HepG2 (cell line): ENCODE data around the gene IMPDH1. TPM values are rescaled to one million over a fixed set of nuclear protein-coding genes. Genes with fewer than 3 reads are reported as not detected.

Experiments
- ATAC-seq: fragments of 200-7000 bp; cut with Tn5 transposase; 3 replicates; pipeline ENCODE4 v1.9.1; 2020; ENCODE audit warnings: mild to moderate bottlenecking, moderate library complexity
- BruUV-seq: library from RNA; stranded (reverse); fragments of 400-500 nt; replicated peaks from 2 replicates; lab custom pipeline; 2021; lab: Mats Ljungman, UMichigan
- CTCF ChIA-PET: fragments of 300-600 bp; formaldehyde crosslinking; extraction: SDS; loops from one replicate; lab custom pipeline; 2021; ENCODE audit warnings: low total read pairs, inconsistent platforms, low intra/inter-chr PET ratio; lab: Yijun Ruan, JAX
- POLR2A ChIA-PET: fragments of 350-600 bp; sonication (Branson Sonifier 250); formaldehyde crosslinking; loops from one replicate; lab custom pipeline; 2020; ENCODE audit warnings: antibody characterized with exemption, inconsistent platforms; lab: Yijun Ruan, JAX
- DNase-seq: peaks from one replicate; pipeline ENCODE4 v3.0.0-alpha.2; 2015; ENCODE audit warnings: low spot score
- FAIRE-seq: peaks from 3 replicates; lab custom pipeline; 2011; peaks lifted over from hg19 to GRCh38; lab: Jason Lieb, UNC
- H2AFZ ChIP-seq: one replicate; pipeline ENCODE4 v1.6.1; 2011; ENCODE audit warnings: low read length, inconsistent platforms
- H3K27ac ChIP-seq: fragments of 300-600 bp; 3 replicates; pipeline ENCODE4 v1.8.0; 2011; ENCODE audit warnings: mixed run types, mild to moderate bottlenecking, mixed read lengths, low read length, inconsistent platforms; ENCODE audit not compliant: insufficient read depth; ENCODE audit errors: extremely low read length
- H3K27me3 ChIP-seq, 2 experiments: fragments of 200-600 bp in 1 of 2; 2 replicates in 1 of 2; 3 replicates in 1 of 2; pipeline versions ENCODE4 v1.6.0 to v1.8.0; 2011; ENCODE audit warnings: low read length in 2 of 2, mild to moderate bottlenecking in 2 of 2, moderate library complexity in 2 of 2, inconsistent platforms in 1 of 2; ENCODE audit not compliant: insufficient read depth in 2 of 2, control insufficient read depth in 1 of 2
- H3K36me3 ChIP-seq, 2 experiments: fragments of 200-600 bp in 1 of 2; replicated peaks in 1 of 2; 2 replicates in 1 of 2; 3 replicates in 1 of 2; pipeline versions ENCODE4 v1.5.1 to v1.8.0; 2011; ENCODE audit warnings: low read length in 2 of 2, inconsistent platforms in 1 of 2; ENCODE audit not compliant: insufficient read depth in 2 of 2, control insufficient read depth in 1 of 2
- H3K4me1 ChIP-seq: 2 replicates; pipeline ENCODE4 v1.5.1; 2012; ENCODE audit warnings: low read length, inconsistent platforms; ENCODE audit not compliant: insufficient read depth
- H3K4me2 ChIP-seq: 2 replicates; pipeline ENCODE4 v1.6.0; 2011; ENCODE audit warnings: low read depth, low read length, inconsistent platforms
- H3K4me3 ChIP-seq, 3 experiments: fragments of 200-600 bp in 1 of 3; sonication (generic), shearing (Covaris generic) in 1 of 3; replicated peaks in 1 of 3; 2 replicates each; pipeline ENCODE4 v1.5.1; 2011 to 2016; ENCODE audit warnings: low read length in 3 of 3, inconsistent platforms in 2 of 3, low read depth in 2 of 3, mild to moderate bottlenecking in 2 of 3, control low read depth in 1 of 3, mixed read lengths in 1 of 3; ENCODE audit not compliant: insufficient read depth in 1 of 3
- H3K79me2 ChIP-seq: one replicate; pipeline ENCODE4 v1.6.1; 2011; ENCODE audit warnings: low read length, inconsistent platforms; ENCODE audit not compliant: insufficient read depth
- H3K9ac ChIP-seq: 2 replicates; pipeline ENCODE4 v1.6.0; 2011; ENCODE audit warnings: mild to moderate bottlenecking, low read depth, low read length, inconsistent platforms; ENCODE audit not compliant: insufficient read depth
- H3K9me3 ChIP-seq: 2 replicates; pipeline ENCODE4 v1.5.1; 2012; ENCODE audit warnings: mild to moderate bottlenecking, low read length
- H4K20me1 ChIP-seq: 2 replicates; pipeline ENCODE4 v1.6.0; 2011; ENCODE audit warnings: inconsistent platforms, mild to moderate bottlenecking, low read length, moderate library complexity; ENCODE audit not compliant: insufficient read depth
- HMGA1 ChIP-seq: sonication (generic); formaldehyde crosslinking; conservative IDR thresholded peaks from 2 replicates; pipeline ENCODE4 v1.4.0; 2020; ENCODE audit warnings: missing genetic modification reagents
- HNRNPUL1 ChIP-seq: fragments of 200-400 bp; formaldehyde crosslinking; IDR thresholded peaks from 2 replicates; pipeline ENCODE4 v1.6.1; 2017; ENCODE audit warnings: low read depth, mild to moderate bottlenecking, low read length, moderate library complexity
- REPIN1 ChIP-seq: sonication (generic); formaldehyde crosslinking; IDR thresholded peaks from 2 replicates; pipeline ENCODE4 v1.8.0; 2022; ENCODE audit warnings: missing genetic modification reagents, low read depth, mild to moderate bottlenecking, borderline replicate concordance
- RFX5 ChIP-seq: IDR thresholded peaks from 2 replicates; pipeline ENCODE4 v1.6.1; 2011; ENCODE audit warnings: low read depth, low read length, improper control_type of control experiment
- THAP11 ChIP-seq: IDR thresholded peaks from 2 replicates; pipeline ENCODE4 v1.6.1; 2016; ENCODE audit warnings: missing biosample characterization, missing genetic modification reagents
- ZMAT3 ChIP-seq: sonication (generic); formaldehyde crosslinking; conservative IDR thresholded peaks from 2 replicates; pipeline ENCODE4 v1.7.0; 2021; ENCODE audit warnings: missing genetic modification reagents
- ZNF337 ChIP-seq: sonication (generic); formaldehyde crosslinking; IDR thresholded peaks from 2 replicates; pipeline ENCODE4 v1.5.1; 2020; ENCODE audit warnings: missing genetic modification reagents, low read depth, mild to moderate bottlenecking, borderline replicate concordance
- WGBS: methylation state at CpG from one replicate; pipeline ENCODE4 v1.1.6; 2017; ENCODE audit warnings: low lambda C conversion rate; 5-methylcytosine and 5-hydroxymethylcytosine counted together
- in situ Hi-C: cut with HindIII; loops from 2 replicates; pipeline ENCODE4 v1.10.0; 2017; ENCODE audit warnings: low pct_unique_long_range_greater_than_20kb; ENCODE audit not compliant: extremely low pct_ligation_motif_present
- intact Hi-C: fragments of 100-400 bp; cut with micrococcal nuclease; formaldehyde crosslinking; loops from one replicate; pipeline ENCODE4 v1.10.0; 2022; ENCODE audit not compliant: unreplicated experiment
- polyA plus RNA-seq, 8 experiments: library from polyadenylated mRNA; depleted of rRNA in 3 of 8; stranded (reverse) in 7 of 8; unstranded in 1 of 8; fragments of >200 nt; fragmentation: Illumina TruSeq in 4 of 8; extraction: Trizol in 4 of 8; gene quantifications; 2 replicates each; pipeline versions ENCODE4 v1.2.1 to v1.2.3, GENCODE V29; 2011 to 2016; ENCODE audit warnings: low read depth in 4 of 8, missing spikeins in 1 of 8, mixed read lengths in 1 of 8; ENCODE audit not compliant: insufficient read depth in 1 of 8
- total RNA-seq, 5 experiments: library from RNA; depleted of rRNA; stranded (reverse); fragments of >200 nt; fragmentation: Illumina TruSeq; extraction: Trizol; gene quantifications; 2 replicates each; pipeline ENCODE4 v1.2.3, GENCODE V29; 2016; ENCODE audit warnings: low read depth in 1 of 5
- TF ChIP-seq, protein P1 (sequence below): sonication (generic); formaldehyde crosslinking; IDR thresholded peaks from 2 replicates; pipeline ENCODE4 v1.8.1; 2023; ENCODE audit warnings: missing genetic modification reagents, inconsistent platforms, borderline replicate concordance

Gene IMPDH1
- total and polyA plus RNA-seq, 2 of the 13 experiments (the other 11 are each of a cell fraction or from before 2014, with no cell fraction given): 22.8 to 34.0 TPM

DNA sequence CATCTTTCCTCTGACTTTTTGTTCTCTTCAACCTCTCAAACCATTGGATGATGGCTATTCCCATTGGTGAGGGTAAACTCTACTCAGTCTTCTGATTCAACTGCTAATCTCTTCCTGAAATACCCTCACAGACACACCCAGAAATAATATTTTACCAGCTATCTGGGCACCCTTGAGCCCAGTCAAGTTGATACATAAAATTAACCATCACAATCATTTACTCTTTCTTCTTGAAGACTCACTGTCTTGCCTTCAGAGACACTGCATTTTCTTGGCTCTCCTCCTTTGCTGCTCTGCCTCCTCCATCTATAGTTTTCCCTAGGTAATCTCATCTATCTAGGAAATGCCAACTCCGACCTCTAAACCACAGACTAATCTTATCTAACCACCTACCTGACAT lies 35.7 kb downstream of the IMPDH1 start:
- H3K27ac ChIP-seq: no peak overlapping the region
- no peak for ATAC-seq
- in situ Hi-C loops (no loop called here), intact Hi-C loops (no loop called here)
- H3K4me3 ChIP-seq: no peak overlapping the region
- H3K9me3 ChIP-seq: no peaks in the 10 kb centered on the region
- no peak overlapping the region for H3K9ac ChIP-seq
- H3K27me3 ChIP-seq: peaks cover 0 to 15% of the 10 kb centered on the region in 2 experiments; a peak in 1 of 5 replicates
- H2AFZ ChIP-seq: no peak overlapping the region
- CTCF ChIA-PET: no interaction called here
- H4K20me1 ChIP-seq: no peaks in the 10 kb centered on the region
- no peak overlapping the region for H3K4me2 ChIP-seq
- TF ChIP-seq RFX5 (no peak), HMGA1 (CRISPR knock-in tag) (no peak), ZMAT3 (CRISPR knock-in tag) (no peak)
- TF ChIP-seq, all 625 proteins: peak for 0
- H3K79me2 ChIP-seq: no peaks in the 10 kb centered on the region
- H3K4me1 ChIP-seq: no peaks in the 10 kb centered on the region
- no peak for FAIRE-seq
- no TSS peak for BruUV-seq
- no peaks in the 10 kb centered on the region for H3K36me3 ChIP-seq
- DNase-seq: no peak
- 0% methylated on average over 1 of the region's 1 CpG for WGBS
- POLR2A ChIA-PET: no interaction called here

DNA sequence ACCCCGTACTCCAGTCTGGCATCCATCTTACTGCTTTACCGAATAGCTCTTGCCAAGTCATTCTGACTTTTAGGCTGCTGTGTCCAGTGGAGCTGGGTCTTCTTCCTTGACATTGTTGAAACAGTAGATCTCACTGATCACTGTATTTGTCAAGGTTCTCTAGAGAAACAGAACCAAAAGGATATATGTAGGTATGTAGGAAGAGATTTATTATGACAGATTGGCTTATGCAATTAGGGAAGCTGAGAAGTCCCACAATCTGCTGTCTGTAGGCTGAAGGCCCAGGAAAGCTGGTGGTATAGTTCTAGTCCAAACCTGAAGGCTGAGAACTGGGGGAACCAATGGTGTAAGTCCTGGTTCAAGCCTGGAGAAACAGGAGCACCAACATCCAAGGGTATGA lies 36.2 kb downstream of the IMPDH1 start:
- 68% methylated on average over 2 of the region's 2 CpGs for WGBS
- H3K79me2 ChIP-seq: no peaks in the 10 kb centered on the region
- TF ChIP-seq, protein P1, sequence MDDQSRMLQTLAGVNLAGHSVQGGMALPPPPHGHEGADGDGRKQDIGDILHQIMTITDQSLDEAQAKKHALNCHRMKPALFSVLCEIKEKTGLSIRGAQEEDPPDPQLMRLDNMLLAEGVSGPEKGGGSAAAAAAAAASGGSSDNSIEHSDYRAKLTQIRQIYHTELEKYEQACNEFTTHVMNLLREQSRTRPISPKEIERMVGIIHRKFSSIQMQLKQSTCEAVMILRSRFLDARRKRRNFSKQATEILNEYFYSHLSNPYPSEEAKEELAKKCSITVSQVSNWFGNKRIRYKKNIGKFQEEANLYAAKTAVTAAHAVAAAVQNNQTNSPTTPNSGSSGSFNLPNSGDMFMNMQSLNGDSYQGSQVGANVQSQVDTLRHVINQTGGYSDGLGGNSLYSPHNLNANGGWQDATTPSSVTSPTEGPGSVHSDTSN (CRISPR knock-in tag): no peak
- no peak for TF ChIP-seq HNRNPUL1
- no peak for TF ChIP-seq ZNF337 (CRISPR knock-in tag)
- no peak for TF ChIP-seq REPIN1
- no peak for TF ChIP-seq THAP11 (CRISPR knock-in tag)
- no peaks in the 10 kb centered on the region for H3K9me3 ChIP-seq
- no peak overlapping the region for H3K9ac ChIP-seq
- H3K27ac ChIP-seq: no peak overlapping the region
- no peak overlapping the region for H3K4me3 ChIP-seq
- intact Hi-C loops: no loop called here
- H3K4me1 ChIP-seq: no peaks in the 10 kb centered on the region
- H3K36me3 ChIP-seq: no peaks in the 10 kb centered on the region
- H4K20me1 ChIP-seq: no peaks in the 10 kb centered on the region
- in situ Hi-C loops: no loop called here
- no peak for DNase-seq
- CTCF ChIA-PET: no interaction called here
- POLR2A ChIA-PET: no interaction called here
- FAIRE-seq: no peak
- ATAC-seq: no peak
- H3K4me2 ChIP-seq: no peak overlapping the region
- peaks cover 0 to 11% of the 10 kb centered on the region in 2 experiments; a peak in 1 of 5 replicates for H3K27me3 ChIP-seq
- no peak overlapping the region for H2AFZ ChIP-seq
- BruUV-seq: no TSS peak
